GM19099 (cell line): Measurements from ENCODE around the gene ITPKB.

Experiments used
- POLR2A ChIP-seq: IDR thresholded peaks from 3 replicates; pipeline ENCODE4 v1.6.1; 2011; ENCODE audit warnings: low read depth; ENCODE audit not compliant: insufficient read length; ENCODE audit errors: extremely low read depth

Gene ITPKB

DNA sequence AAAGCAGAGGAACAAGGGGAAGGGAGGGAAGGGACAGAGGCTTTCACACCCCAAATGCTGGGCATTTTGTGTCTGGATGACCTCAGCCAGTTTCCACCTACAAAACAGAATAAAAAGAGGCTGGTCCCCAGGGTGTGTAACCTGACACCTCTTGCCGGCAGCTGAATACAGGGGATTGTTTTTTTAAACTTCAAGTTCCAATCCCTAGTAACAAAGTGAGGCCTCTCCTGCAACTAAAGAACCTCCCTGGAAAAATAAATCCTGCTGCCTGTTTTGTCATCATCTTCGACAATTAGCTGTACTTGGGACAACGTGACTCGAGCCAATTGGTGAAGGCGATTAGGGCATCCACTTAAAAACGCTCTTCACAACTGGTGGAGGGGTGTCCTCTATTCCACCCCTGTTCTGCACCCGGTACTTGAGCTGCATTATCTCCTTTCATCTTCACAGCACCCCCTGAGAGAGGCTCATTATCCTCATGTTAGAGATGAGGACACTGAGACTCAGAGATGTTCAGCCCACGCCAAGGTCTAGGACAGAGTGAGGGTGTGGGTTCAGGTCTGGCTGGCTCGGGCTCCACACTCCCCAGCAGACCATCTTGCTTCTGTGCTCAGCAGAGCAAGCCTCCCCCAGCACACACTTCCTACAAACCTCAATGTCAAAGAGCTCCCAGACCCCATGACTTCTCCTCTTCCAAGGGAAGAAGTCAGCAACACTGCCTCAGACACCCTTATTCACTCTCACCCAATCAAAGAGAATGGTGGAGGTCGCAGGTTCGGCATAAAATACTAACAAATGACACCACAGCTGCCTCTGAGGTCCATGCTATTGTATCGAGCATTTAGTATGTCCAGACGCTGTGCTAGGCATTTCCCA, 15.2 kb downstream of the ITPKB start:
- no peak for TF ChIP-seq POLR2A

GRCh38 chr1:226722901-226723656, 16.0 kb downstream of the ITPKB start:
- TF ChIP-seq POLR2A = no peak

GRCh38 chr1:226722240-226722900, 16.7 kb downstream of the ITPKB start:
- TF ChIP-seq POLR2A = no peak

DNA sequence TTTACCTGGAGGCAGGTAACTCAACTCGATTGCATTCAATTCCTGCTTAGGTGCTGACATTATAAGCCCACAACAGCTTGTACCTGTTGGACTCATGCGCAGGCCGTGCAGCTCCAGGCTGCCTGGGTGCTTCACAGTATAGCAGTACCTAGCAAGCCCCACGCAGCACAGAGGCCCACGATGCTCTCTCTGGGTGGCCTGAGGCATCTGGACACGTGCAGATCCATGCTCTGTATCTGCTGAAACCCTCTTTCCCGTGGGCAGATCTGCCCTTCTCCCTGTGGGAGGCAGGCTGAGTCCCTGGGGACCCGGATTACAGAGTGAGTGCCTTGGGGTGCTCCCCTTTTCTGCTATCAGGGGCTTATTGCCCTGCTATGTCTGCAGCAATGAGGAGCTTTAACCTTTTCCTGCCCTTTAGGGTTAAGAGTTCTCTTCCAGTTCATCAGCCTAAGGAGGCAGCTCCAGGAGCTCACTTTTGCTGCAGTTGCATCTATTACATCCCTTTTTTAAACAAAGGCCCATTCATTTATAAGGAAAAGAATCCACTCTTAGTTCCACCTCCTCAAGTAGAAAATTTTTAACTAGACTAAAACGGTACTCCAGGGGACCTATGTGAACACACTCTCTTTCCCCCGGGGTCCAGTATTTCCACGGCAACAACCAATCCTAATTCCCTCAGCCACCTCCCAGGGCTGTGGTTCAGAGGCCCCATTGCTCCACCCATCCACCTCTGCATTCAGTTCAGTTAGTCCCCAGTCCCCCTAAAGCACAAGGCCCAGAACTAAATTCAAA, 19.3 kb downstream of the ITPKB start:
- TF ChIP-seq POLR2A = no peak

DNA sequence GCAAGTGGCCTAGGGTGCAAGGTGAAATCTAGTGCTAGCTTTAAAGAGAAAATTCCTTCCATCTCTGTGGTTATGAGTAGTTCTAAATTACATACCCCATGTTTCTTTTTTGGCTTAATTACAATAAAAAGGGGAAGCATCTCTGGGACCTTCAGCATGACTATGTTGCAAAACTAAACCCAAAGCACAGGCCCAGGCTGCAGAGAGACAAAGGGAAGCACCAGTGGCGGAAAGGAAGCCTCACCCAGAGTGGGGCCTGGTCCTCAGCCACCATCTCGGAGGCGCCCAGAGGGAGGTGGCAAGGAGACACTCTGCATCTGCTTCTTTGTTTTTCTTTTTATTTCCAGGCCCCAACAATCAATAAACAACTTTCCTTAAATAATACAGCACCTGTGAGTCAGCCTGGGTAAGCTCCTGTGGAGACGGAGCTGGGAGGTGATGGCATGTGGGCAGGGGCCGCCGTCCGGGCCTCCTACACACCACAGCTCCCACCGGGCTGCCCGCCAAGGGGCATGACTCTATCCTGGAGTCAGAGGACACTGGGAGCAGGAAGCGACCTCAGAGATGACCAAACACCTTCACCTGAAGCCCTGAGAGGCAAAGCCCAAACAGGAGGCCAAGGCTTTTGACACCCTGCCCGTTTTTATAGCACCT, 21.7 kb downstream of the ITPKB start:
- TF ChIP-seq POLR2A = no peak

DNA sequence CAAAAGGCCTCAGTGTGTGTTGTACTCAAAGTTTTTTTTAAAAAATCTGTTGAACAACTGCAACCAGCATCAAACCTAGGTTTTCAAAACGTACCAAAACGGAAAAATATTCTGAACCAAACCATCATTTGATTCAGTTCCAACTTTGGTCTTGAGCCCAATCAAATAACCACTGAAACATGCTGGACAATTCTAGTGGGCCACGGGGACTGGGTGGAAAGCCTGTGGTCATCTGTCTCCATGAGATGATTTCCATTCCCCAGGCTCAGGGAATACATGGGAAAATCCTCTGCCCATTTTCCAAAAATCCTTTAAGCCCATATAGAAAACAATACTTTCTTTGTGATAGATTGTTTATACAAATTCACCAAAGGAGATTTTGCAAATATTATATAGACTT, 22.5 kb downstream of the ITPKB start:
- TF ChIP-seq POLR2A = no peak

- no peak for TF ChIP-seq POLR2A
Observed at GRCh38 chr1:226714148-226714547, 24.9 kb downstream of the ITPKB start.

DNA sequence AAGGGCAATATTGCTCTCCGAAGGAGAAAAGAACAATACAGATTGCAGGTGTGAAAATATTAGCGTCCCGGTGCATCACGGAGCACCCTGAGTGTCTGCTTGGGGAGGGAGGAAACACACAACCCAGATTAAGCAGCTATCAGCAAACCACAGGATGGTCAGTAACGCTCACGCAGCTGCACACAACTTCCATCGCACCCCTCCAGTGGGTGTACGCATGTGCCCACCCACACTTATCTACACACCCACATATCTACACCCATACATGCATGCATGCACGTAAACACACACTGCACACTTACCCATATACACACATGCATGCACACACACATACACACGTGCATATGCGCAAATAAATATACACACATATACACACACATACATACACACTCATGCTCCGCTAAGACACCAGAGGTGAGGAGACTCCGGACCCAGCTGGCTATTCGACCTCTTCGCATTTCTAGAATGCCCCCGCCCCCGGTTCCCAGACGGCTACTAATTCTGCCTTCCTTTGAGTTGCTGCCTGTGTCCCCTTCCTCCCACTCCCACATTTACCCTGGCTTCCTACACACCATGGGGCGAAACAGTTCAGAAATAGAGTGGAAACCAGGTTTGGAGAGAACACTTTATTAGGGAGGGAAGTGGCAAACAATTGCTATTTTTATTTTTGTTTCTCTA, 26.2 kb downstream of the ITPKB start:
- TF ChIP-seq POLR2A = no peak

DNA sequence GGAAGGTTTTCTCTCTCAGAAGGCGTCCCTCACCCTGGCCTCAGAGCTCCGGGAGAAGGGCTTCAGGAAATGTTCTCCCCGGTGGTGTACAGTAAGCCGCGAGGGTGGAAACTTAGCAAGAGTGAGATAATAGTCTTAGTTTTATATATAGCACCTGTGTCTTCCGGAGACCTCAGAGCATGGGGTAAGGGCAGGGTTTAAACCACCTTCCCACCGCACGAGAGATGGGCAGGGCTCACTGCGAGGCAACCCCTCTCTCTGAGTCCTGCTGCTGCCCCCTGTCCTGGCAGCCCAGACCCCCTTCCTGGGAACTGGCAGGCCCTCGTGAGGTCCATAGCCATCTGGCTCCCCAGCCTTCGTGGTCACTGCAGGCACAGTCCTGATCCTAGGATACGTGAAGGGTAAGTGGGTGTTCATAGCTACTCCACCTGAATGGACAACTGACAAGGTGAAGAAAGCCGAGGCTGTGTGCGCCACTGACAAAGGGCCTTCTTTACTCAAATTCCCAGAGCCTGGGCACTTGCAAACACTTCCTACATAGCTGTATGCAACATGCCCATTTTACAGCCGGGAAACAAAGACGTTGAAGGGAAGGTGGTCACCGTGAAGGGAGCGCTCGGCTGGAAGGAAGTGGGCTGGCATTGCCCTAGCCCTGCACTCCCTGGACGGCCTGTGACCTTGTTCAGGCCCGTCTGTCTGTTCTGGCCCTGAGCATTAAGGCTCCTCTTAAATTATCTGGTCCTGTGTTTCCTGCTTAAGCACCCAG, 26.9 kb downstream of the ITPKB start:
- no peak for TF ChIP-seq POLR2A

DNA sequence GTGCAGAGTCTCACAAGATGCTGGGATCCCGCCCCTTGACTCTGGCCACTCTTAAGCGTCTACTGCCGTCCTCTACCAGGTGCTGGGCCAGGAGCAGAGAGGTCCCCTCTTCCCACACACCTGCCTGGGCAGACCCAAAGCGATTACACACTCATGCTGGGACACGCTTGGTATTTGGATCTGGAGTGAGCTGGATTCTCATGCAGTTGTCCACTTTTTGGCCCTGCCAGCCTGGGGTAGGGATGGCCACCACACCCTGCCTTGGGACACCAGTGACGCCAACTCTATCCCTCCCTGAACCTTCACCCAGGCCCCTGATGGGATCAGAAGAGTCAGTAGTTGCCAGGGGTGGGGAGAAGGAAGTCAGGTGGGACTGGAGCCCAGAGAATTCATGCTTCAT, 28.6 kb downstream of the ITPKB start:
- no peak for TF ChIP-seq POLR2A

DNA sequence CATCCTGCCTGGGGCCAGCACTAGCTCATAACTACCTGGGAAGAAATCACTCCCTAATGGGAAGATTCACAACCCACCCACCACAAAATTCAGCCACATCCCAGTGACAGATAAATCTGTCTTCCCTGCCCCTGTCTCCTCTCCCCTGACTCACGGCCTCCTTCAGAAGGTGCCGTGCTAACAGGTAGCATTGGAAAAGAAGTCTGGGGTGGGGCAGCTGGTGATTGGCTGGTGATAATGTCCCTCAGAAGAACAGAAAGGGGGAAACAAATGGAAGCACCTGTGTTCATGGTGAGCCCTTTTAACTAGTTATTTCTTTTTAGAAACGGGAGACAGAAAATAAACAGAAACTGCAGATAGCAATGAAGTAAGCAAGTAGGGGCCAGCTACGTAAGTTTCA, 29.1 kb downstream of the ITPKB start:
- TF ChIP-seq POLR2A = no peak

DNA sequence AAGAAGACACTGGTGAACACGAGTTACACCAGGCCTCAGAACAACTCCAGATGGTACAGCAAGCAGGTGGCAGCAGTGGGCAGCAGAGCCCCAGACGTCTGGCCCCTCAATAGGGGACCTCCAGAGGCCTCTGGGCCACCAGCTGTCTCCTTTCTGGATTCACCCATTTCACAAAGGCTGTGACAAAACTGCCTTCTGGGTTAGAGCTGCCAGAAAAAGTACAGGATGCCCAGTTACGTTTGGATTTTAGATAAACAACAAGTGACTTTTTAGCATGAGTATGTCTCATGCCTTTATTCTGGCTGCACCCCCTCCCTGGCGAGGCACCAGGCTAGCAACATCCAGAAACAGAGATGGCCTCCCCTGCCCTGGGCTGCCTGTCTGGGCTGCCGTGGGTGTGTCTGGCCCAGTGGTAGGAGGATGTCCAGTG, 30.1 kb downstream of the ITPKB start:
- TF ChIP-seq POLR2A = no peak

- no peak for TF ChIP-seq POLR2A
Observed at GRCh38 chr1:226708342-226708780, 30.7 kb downstream of the ITPKB start.

- TF ChIP-seq POLR2A = no peak
Observed at GRCh38 chr1:226706684-226707083, 32.4 kb downstream of the ITPKB start.
